GM10266 (cell line): Measurements from ENCODE around the gene ZNF799.
"Not testable (repeated sequence)": the region's sequence is repeated elsewhere in the genome, so short reads cannot be mapped to it uniquely, and the experiment has no call there.

Experiments used
- DNase-seq: peaks from one replicate; pipeline ENCODE4 v3.0.0; 2012; ENCODE audit errors: extremely low spot score
- CTCF ChIP-seq: IDR thresholded peaks from 2 replicates; pipeline ENCODE4 v1.5.1; 2012; ENCODE audit warnings: mild to moderate bottlenecking, low read depth; ENCODE audit not compliant: control insufficient read depth, insufficient read depth; ENCODE audit errors: missing control alignments

ZNF799 gene

DNA sequence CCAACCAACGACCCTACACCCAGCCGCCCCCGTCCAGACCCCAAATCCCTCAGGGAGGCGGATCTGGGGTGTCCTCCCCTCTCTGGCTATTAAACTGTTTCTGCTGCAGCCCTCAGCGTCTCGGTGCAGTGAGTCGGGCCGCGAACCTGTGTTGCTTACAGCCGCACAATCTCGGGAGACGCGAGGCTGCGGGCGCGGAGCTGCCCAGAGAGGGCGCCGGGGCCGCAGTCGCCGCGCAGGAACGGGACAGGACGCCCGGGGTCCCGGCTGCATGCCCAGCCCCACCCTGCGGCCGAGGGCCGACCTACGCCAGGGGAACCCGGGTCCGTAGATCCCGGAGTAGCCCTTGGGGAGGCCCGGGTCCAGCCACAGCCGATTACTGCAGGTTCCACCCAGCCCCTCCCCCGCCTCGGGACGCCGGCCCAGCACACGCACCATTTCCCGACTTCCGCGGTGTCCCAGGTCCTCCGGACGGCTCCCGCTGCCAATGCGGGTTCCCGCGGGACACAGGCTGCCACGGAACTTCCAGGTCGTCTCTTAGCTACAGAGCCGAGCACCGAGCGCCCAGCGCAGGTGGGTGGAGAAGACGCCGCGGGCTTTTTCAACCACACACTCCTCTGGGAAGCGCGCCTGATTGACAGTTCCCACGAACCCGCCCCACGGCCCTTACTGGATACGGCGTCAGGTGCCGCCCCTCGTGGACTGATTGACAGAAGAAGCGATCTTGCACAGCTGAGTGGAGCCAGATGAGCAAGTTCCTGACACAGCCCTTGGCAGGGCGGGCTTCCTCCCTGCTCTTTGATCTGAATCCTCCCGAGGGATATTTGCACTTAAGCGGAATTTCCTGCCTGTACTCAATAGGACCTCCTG lies at the start of gene ZNF799:
Gene ZNF799, minus strand, starts transcription at position 639 of the 870 bp plus-strand sequence. Its CDS starts 201 bp downstream, at position 438.
- peak; percentile 86 for DNase-seq
- no peak for TF ChIP-seq CTCF

DNA sequence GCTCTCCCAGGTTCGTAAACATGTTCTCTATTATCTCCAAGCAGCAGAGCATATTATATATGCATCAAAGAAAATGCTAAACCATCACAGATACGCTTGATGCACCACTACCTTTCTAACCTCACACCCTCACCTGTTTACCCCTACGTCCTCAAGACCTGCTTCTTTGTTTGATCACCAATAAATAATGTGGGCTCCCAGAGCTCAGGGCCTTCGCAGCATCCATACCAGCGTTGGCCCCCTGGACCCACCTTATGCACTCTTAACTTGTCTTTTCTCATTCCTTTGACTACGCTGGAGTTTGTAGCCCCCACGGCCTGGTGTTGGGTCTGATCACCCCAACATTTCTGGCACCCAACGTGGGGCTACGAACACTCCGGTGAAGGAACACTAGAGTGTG lies 49.8 kb upstream of the ZNF799 start:
- no peak for DNase-seq
- TF ChIP-seq CTCF = no peak

- TF ChIP-seq CTCF = no peak
- no peak for DNase-seq
These were observed 47.7 kb upstream of the ZNF799 start for GRCh38 chr19:12448808-12449207.

DNA sequence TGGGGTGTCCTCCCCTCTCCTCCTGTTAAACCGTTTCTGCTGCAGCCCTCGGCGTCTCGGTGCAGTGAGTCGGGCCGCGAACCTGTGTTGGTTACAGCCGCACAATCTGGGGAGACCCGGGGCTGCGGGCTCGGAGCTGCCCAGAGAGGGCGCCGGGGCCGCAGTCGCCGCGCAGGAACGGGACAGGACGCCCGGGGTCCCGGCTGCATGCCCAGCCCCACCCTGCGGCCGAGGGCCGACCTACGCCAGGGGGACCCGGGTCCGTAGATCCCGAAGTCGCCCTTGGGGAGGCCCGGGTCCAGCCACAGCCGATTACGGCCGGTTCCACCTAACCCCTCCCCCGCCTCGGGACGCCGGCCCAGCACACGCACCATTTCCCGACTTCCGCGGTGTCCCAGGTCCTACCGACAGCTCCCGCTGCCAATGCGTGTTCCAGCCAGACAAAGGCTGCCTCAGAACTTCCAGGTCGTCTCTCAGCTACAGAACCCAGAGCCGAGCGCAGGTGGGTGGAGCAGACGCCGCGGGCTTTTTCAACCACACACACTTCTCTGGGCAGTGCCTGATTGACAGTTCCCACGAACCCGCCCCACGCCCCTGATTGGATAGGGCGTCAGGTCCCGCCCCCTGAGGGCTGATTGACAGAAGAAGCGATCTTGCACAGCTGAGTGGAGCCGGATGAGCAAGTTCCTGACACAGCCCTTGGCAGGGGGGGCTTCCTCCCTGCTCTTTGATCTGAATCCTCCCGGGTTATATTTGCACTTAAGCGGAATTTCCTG lies 39.7 kb upstream of the ZNF799 start, which contains the start of gene ZNF443:
Gene ZNF443, minus strand, starts transcription at position 481 of the 776 bp plus-strand sequence. Its CDS starts 107 bp downstream, at position 374.
- TF ChIP-seq CTCF = no peak
- peak; percentile 89 for DNase-seq

- not testable (repeated sequence) for DNase-seq
These were observed 38.8 kb upstream of the ZNF799 start for GRCh38 chr19:12439686-12440540.

DNA sequence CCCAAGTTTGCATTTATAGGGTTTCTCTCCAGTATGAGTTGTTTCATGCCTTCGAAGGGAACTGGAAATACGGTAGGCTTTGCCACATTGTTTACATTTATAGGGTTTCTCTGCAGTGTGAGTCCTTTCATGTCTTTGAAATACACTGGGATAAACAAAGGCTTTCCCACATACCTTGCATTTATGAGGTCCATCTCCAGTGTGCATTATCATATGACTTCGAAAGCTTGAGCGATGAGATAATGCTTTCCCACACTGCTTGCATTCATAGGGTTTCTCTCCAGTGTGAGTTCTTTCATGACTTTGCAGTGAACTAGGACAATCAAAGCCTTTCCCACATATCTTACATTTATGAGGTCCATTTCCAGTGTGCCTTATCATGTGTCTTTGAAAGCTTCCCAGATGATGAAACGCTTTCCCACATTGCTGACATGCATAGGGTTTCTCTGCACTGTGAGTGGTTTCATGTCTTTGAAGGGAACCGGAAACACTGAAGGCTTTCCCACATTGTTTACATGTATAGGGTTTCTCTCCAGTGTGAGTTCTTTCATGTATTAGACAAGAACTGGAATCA lies 29.7 kb upstream of the ZNF799 start:
- not testable (repeated sequence) for DNase-seq

GRCh38 chr19:12425888-12426274 lies 24.8 kb upstream of the ZNF799 start:
- no peak for DNase-seq
- no peak for TF ChIP-seq CTCF
